ACHN (cell line): ENCODE measurements around the gene ABHD6.
"Not testable (repeated sequence)": the region's sequence is repeated elsewhere in the genome, so short reads cannot be mapped to it uniquely, and the experiment has no call there.

Experiments
- DNase-seq: peaks from one replicate; pipeline ENCODE4 v3.0.0-alpha.2; 2015
- in situ Hi-C: cut with HindIII; loops from 2 replicates; pipeline ENCODE4 v1.10.0; 2017; ENCODE audit warnings: low sequenced_read_pairs, low pct_ligation_motif_present, low pct_unique_long_range_greater_than_20kb

Gene ABHD6

DNA sequence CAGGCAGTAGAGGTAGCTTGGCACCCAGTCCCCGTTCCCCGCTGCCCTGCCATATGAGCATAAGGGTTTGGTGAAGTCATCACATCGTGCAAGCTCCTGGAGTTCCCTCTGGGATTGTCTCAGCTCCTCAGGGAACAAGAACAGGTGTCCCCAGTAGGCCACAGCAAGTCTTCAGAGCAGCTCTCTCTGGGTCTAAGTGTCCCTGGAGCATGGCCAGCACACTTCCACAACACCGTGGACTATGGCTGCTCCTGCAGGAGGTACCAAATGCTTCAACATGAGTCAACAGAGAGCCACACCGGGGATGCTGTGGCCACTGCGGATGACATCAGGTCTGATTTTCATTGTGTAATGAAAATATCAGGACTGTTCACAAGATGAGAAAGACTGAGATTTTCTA lies 23.1 kb downstream of the ABHD6 start:
- in situ Hi-C loops: no loop called here
- DNase-seq: peak; percentile 22

DNA sequence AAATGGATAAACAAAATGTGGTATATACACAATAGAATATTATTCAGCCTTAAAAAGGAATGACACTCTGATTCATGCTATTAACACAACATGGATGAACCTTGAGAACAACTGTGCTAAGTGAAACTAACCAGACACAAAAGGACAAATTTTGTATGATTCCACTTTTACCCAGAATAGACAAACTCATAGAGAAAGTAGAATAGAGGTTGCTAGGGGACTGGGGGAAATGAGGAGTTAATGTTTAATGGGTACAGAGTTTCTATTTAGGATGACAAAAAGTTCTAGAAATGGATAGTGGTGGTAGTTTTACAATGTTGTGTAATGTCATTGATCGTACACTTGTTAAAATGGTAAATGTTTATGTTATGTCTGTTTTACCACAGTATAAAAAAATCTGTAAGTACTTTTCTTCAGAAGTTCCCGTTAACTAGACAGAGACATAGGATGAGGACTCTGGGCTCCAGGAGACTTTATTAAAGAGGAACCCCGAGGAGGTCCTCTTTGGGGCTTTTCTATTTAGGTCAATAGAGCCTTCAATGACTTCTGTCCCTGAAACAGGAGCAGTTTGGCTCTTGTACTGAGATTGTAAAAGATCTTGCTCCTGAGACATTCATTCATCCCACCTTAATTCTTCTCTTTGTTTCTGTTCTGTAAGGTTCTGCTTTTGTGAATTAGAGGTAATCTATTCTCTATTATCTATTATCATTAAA lies 24.5 kb downstream of the ABHD6 start:
- DNase-seq: no peak
- in situ Hi-C loops: no loop called here

DNA sequence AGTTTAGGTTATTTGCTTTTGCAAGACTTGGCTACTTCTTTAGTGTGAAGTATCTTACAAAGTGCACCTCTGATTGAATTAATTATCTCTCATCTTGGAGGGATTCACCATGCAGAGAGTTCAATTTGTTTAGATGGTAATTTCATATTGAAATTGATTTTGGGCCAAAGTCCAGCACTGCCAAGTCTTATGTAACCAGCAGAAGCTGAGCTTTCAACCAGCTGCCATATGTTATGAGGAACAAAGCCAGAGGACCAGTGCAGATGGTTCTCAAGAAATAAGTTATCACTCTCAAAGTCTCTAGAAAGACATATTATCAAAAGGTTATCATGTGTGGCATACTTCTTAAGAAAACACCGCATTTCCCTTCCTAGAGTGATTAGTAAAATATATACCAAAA lies 29.0 kb downstream of the ABHD6 start:
- DNase-seq: no peak
- in situ Hi-C loops: no loop called here

DNA sequence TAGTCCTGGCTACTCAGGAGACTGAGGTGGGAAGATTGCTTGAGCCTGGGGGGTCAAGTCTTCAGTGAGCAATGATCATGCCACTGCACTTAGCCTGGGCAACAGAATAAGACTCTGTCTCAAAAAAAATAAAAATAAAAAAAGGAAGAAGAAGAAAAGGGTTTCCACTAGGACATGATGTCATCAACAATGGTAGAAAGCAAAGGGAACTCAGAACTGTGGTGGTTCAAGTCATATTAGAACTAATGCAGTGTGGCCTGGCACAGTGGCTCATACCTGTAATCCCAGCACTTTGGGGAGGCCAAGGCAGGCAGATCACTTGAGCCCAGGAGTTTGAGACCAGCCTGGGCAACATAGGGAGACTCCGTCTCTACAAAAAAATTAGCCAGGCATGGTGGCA lies 30.0 kb downstream of the ABHD6 start:
- DNase-seq, in situ Hi-C loops: not testable (repeated sequence)

DNA sequence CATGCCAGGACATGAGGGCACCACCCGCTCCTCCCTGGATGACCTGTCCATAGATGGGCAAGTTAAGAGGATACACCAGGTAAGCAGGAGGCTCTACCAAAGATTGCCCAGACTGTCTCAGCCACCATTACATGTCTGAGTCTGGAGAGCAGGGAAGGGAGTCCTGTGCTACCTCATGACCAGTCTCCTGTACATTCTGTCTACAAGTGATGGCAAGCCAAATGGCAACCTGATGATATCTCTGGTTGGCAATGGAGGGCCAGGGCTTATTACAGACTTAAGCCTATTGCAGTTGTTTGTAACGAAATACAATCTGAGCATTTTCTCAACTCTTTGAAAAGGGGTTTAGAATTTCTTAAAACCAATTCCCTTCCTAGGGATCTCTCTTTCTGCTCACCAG lies 31.8 kb downstream of the ABHD6 start:
- DNase-seq: no peak
- in situ Hi-C loops: no loop called here

DNA sequence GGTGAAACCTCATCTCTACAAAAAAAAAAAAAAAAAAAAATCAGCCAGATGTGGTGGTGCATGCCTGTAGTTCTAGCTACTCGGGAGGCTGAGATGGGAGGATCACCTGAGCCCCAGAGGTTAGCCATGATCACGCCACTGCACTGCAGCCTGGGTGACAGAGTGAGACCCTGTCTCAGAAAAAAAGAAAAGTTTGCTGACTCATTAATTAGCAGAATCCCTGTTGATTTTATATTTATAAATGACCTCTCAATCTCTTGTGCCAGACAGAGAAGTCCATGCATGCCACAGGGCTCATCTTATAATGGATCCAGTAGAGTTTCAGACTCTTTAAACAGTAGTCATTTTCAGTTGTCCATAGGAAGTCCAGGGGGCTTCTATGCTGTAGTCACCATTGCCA lies 32.9 kb downstream of the ABHD6 start:
- in situ Hi-C loops: no loop called here
- no peak for DNase-seq

DNA sequence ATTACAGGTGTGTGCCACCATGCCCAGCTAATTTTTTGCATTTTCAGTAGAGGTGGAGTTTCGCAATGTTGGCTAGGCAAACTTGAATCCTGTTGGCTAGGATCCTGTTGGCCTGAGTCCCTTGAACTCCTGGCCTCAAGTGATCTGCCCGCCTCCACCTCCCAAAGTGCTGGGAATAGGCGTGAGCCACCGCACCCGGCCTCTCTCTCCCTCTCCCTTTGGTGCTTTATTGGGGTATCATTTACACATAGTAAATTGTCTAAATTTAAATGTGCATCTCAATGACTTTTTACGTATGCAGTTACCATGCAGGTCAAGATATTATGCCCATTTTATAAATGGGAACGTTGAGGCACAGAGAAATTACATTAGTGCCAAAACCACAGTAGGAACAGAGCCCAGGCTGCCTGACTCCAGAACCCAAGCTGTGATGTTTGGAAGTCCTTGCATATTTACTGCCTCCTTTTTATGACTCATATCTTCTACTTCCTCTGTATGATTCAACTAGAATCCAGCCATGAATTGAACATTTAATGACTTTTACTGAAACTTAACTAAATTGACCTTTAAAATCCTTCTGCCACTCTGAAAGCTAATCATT lies 34.4 kb downstream of the ABHD6 start:
- peak; percentile 74 for DNase-seq
- in situ Hi-C loops: no loop called here

DNA sequence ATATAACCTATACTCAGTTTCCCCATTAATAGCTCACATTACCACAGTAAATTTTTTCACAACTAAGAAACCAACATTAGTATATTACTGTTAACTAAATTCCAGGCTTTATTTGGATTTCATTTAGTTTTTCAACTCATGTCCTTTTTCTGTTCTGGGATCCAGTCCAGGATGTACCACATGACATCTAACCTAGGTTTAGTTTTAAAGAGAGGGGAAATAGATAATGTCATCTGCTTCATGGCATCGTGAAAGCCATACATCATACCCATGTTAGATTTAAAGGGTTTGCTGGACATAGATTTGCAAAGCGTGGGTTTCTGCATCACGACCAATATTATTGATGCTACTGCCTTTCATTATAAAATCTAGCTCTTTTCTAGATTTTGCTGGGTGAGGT lies 35.3 kb downstream of the ABHD6 start:
- DNase-seq: no peak
- in situ Hi-C loops: no loop called here

DNA sequence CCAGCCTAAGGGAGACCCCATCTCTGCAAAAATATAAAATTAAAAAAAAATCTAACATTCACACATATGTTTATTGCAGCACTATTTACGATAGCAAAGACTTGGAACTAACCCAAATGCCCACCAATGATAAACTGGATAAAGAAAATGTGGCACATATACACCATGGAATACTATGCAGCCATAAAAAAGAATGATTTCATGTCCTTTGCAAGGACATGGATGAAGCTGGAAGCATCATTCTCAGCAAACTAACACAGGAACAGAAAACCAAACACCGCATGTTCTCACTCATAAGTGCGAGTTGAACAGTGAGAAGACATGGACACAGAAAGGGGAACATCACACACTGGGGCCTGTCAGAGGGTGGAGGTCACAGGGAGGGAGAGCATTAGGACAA lies 35.8 kb downstream of the ABHD6 start:
- in situ Hi-C loops, DNase-seq: not testable (repeated sequence)

DNA sequence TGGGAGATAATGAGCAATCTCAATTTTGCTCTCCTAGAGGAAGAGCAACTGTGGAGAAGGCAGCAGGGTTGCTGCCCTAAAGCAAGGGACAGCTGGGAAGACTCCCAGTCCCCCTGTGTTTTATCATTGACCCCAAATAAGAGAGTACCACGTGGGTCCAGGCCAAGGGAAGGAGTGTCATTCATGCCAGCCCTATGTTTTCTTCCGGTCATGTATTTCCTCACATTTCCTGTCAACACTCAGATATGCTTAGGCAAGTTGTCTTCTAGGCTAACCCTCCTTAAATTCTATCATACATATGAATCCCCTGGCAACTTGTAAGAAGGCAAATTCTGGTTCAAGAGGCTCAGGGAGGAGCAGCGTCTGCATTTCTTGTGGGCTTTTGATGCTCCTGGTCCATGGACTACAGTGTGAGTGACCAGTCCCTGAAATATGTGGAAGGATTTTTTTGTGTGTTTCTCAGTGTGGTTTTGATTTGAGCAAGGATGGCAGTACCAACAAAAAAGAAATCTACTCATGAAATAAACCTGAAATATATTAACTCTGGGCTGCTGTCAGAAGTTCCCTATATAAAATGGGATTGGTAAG lies 36.5 kb downstream of the ABHD6 start:
- in situ Hi-C loops: no loop called here
- no peak for DNase-seq

DNA sequence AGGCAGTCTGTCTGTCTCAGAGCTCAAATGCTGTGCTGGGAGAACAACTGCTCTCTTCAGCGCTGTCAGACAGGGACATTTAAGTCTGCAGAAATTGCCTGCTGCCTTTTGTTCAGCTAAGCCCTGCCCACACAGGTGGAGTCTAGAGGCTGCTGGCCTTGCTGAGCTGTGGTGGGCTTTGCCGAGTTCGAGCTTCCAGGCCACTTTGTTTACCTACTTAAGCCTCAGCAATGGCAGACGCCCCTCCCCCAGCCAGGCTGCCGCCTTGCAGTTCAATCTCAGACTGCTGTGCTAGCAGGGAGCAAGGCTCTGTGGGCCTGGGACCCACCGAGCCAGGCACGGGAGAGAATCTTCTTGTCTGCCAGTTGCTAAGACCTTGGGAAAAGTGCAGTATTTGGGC lies 43.5 kb downstream of the ABHD6 start:
- in situ Hi-C loops: no loop called here
- no peak for DNase-seq

DNA sequence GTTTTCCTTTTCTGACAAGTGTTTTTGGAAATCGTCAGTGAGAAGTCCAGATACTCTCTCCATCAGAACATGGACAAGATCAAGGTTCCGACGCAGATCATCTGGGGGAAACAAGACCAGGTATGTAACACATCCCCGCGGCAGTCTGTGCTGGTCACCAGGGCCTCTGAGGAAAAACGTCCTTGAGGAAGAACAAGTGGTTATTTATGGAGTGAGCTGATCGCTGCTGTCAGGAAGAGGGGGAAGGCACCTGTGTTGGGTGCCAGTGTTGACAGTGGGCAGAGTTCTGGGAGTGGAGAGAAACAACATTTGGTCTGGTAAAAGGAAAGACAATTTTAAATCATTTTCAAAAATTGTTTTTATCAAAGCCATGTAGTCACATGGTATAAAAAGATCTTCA lies 47.7 kb downstream of the ABHD6 start:
- in situ Hi-C loops: no loop called here
- DNase-seq: no peak

DNA sequence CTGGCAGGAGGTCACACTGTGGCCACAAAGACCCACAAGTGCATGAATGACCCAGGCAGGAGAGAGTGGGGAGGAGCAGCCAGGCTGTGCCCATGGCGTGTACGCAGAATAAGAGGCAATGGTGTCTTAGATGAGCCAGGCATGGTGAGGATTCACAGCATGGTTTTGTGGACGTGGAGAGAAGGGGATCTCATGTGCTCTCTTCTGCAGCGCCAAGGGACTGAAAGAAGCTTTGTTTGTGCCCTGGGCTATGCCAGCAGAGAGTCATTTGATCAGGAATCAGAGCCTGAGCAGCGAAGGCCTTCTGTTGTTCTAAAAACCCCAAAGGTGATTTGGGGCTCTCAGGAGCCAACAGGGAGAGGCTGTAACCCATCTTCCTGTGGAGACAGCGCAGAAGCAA lies 49.8 kb downstream of the ABHD6 start:
- in situ Hi-C loops: no loop called here
- no peak for DNase-seq

DNA sequence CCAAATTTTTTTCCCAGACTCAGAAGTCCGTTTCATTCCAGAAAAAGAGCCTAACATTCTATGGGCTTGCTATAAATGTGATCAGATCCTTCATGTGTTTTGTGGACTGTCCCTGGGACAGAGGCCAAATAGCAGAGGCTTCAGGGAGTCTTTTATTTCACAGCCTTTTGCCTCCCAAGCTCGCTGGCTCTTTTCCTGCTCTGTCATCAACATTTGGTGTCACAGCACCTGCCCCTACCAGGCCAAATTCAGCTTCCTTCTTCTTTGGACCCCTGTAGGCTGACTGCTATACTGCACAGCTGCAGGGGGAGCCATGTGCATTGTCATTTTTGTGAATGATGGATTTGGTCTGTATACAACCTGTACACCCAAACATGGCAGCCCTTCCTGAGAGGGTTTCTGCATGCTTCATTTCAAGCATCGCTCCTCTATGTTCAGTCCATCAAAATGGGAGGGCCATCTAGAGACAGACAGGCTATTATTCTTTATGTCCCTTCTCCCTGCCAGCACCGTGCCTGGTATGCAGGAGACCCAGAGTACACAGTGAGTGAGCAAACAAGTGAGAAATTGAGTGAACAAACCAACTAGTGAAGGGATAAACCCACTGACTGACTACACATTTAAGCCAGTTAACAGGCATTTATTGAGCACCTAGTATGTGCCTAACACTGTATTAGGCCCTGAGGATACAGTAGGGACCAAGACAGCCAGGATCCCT lies 50.6 kb downstream of the ABHD6 start:
- DNase-seq: no peak
- in situ Hi-C loops: no loop called here

DNA sequence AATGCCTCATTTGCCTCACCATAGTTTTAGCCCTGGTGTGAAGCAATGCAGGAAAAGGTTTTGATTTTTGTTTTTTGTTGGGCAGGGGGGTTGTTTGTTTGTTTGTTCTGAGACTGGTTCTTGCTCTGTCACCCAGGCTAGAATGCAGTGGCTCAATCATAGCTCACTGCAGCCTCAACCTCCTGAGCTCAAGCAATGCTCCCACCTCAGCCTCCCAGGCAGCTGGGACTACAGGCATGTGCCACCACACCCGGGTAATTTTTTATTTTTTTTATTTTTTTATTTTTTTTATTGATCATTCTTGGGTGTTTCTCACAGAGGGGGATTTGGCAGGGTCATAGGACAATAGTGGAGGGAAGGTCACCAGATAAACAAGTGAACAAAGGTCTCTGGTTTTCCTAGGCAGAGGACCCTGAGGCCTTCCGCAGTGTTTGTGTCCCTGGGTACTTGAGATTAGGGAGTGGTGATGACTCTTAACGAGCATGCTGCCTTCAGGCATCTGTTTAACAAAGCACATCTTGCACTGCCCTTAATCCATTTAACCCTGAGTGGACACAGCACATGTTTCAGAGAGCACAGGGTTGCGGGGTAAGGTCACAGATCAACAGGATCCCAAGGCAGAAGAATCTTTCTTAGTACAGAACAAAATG lies 51.5 kb downstream of the ABHD6 start:
- DNase-seq, in situ Hi-C loops: not testable (repeated sequence)

DNA sequence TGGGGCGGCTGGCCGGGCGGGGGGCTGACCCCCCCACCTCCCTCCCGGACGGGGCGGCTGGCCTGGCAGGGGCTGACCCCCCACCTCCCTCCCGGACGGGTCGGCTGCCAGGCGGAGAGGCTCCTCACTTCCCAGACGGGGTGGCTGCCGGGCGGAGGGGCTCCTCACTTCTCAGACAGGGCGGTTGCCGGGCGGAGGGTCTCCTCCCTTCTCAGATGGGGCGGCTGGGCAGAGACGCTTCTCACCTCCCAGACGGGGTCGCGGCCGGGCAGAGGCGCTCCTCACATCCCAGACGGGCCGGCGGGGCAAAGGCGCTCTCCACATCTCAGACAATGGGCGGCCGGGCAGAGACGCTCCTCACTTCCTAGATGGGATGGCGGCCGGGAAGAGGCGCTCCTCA lies 52.9 kb downstream of the ABHD6 start:
- DNase-seq, in situ Hi-C loops: not testable (repeated sequence)

DNA sequence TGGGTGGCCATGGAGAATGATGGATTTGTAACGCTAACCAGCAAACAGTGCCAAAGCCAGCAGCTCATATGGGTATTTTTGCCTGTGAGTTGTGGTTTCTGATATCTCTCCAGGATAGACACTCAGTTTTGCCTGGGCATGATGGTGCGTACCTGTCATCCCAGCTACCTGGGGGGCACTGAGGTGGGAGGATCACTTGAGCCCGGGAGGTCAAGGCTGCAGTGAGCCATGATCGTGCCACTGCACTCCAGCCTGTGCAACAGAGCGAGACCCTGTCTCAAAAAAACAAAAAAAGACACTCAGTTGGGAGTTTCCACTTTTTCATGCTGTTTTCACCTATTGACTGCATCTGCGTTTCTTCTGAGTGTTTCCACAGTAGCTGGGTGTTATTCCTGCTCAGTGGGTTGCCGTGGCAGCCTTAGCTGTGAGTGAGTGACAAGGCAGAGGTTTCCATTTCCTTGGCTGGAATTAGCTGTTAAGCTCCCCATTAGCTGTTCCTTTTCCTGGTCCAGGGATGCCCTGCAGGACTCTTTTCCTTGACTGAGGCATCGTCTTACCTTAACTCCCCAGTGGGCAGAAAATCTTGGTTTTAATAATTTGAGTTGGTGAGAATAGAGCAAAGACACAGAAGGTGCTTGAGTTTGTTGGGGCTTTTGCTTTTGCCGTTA lies 54.2 kb downstream of the ABHD6 start:
- in situ Hi-C loops: no loop called here
- DNase-seq: no peak

DNA sequence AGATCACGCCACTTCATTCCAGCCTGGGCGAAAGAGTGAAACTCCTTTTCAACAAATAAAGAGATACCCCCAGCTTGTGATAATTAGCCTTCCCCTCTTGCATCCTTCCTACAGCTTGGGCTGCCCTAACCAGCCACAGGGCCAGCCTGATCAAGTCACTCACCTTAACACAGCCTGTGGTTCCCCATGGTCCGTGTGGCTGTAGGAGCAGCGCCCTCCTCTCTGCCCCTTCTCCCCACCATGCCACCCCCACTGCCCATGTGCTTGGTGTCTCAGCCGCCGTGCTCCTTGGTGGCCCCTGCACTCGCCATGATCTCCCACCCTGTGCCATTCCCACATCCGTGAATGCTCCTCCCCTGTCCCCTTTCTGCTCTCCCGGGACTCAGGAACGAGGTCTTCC lies 55.3 kb downstream of the ABHD6 start:
- in situ Hi-C loops: no loop called here
- DNase-seq: no peak

DNA sequence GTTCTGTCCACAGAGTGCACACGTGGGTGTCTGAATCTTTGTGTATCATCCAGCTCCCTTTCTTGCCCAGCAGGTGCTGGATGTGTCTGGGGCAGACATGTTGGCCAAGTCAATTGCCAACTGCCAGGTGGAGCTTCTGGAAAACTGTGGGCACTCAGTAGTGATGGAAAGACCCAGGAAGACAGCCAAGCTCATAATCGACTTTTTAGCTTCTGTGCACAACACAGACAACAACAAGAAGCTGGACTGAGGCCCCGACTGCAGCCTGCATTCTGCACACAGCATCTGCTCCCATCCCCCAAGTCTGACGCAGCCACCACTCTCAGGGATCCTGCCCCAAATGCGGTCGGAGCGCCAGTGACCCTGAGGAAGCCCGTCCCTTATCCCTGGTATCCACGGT lies 55.9 kb downstream of the ABHD6 start:
- in situ Hi-C loops: no loop called here
- no peak for DNase-seq
